Activated CD8-positive, alpha-beta memory T cell treated with anti-CD3 and anti-CD28 coated beads, Interleukin-2, amount 10 ng/mL, durations not matched to agents 7 days and 5 days (primary cell): ENCODE data around the gene MACROD2. TPM values are rescaled to one million over a fixed set of nuclear protein-coding genes. Genes with fewer than 3 reads are reported as not detected.

ENCODE experiments used
- ATAC-seq: fragments of 150-1000 bp; cut with Tn5 transposase; one replicate; pipeline ENCODE4 v1.10.0; 2021; ENCODE audit warnings: moderate library complexity
- CTCF ChIA-PET: fragments of 350-600 bp; sonication (Branson Sonifier 250); formaldehyde crosslinking; loops from one replicate; lab custom pipeline; 2021; ENCODE audit warnings: antibody characterized with exemption; lab: Charles Lee
- DNase-seq: peaks from one replicate; pipeline ENCODE4 v3.0.0-alpha.2; 2020
- H3K27ac Mint-ChIP-seq: one replicate; pipeline ENCODE4 v1.8.0; 2021; ENCODE audit warnings: mild to moderate bottlenecking, mixed read lengths
- H3K27me3 Mint-ChIP-seq: one replicate; pipeline ENCODE4 v1.8.0; 2021; ENCODE audit warnings: mixed read lengths
- H3K36me3 Mint-ChIP-seq: one replicate; pipeline ENCODE4 v1.8.0; 2021; ENCODE audit warnings: mild to moderate bottlenecking, mixed read lengths
- H3K4me1 Mint-ChIP-seq: one replicate; pipeline ENCODE4 v1.8.0; 2021; ENCODE audit warnings: mixed read lengths
- H3K4me3 Mint-ChIP-seq: one replicate; pipeline ENCODE4 v1.8.0; 2021; ENCODE audit warnings: mild to moderate bottlenecking, moderate library complexity, mixed read lengths
- H3K9me3 Mint-ChIP-seq: one replicate; pipeline ENCODE4 v1.8.0; 2022; ENCODE audit warnings: low read depth, mixed read lengths
- total RNA-seq, 2 experiments: library from RNA; stranded (reverse); gene quantifications; one replicate each; pipeline ENCODE4 v1.2.3, GENCODE V29; 2021

MACROD2 gene
- total RNA-seq, 2 experiments from 2014 or later, result not detected

- H3K27ac Mint-ChIP-seq, result no peak overlapping the region
- no peak for DNase-seq
- no peak overlapping the region for H3K4me3 Mint-ChIP-seq
- ATAC-seq, result no peak
- no peaks in the 10 kb centered on the region for H3K27me3 Mint-ChIP-seq
- CTCF ChIA-PET, result no interaction called here
- H3K9me3 Mint-ChIP-seq, result no peaks in the 10 kb centered on the region
- H3K36me3 Mint-ChIP-seq, result no peaks in the 10 kb centered on the region
- H3K4me1 Mint-ChIP-seq, result no peaks in the 10 kb centered on the region
Observed at GRCh38 chr20:15763366-15763765, 1768.0 kb downstream of the MACROD2 start.

DNA sequence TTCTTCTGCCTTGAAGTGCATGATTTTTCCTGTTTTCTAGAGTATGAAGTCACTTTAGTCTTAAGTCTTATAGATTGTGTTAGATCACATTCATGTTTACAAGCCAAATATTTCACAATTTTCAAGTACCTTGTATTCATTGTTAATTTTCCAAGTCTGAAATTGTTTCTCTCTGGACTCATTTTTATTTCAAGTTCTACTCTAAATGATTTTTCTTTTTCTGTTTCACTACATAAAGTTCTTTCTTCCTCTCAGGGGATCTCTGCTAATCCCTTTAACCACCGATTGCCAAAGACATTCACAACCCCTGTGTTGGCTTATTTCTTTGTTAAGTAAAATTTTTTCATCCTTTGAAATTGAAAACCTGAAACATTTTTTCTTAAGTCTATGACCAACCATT lies 1772.3 kb downstream of the MACROD2 start:
- Mint-ChIP-seq H3K9me3 (peaks cover 2% of the 10 kb centered on the region), H3K27me3 (no peaks in the 10 kb centered on the region), H3K36me3 (no peaks in the 10 kb centered on the region), H3K27ac (no peak overlapping the region), H3K4me1 (no peaks in the 10 kb centered on the region), H3K4me3 (no peak overlapping the region)
- no peak for ATAC-seq
- CTCF ChIA-PET, result no interaction called here
- DNase-seq, result no peak

GRCh38 chr20:15767999-15768741 lies 1772.9 kb downstream of the MACROD2 start:
- H3K36me3 Mint-ChIP-seq, result no peaks in the 10 kb centered on the region
- no peak overlapping the region for H3K27ac Mint-ChIP-seq
- ATAC-seq, result no peak
- peaks cover 2% of the 10 kb centered on the region for H3K9me3 Mint-ChIP-seq
- CTCF ChIA-PET, result no interaction called here
- no peak for DNase-seq
- no peaks in the 10 kb centered on the region for H3K27me3 Mint-ChIP-seq
- no peaks in the 10 kb centered on the region for H3K4me1 Mint-ChIP-seq
- H3K4me3 Mint-ChIP-seq, result no peak overlapping the region

GRCh38 chr20:15772826-15773225 lies 1777.5 kb downstream of the MACROD2 start:
- no peaks in the 10 kb centered on the region for H3K27me3 Mint-ChIP-seq
- H3K9me3 Mint-ChIP-seq, result peaks cover 4% of the 10 kb centered on the region
- DNase-seq, result no peak
- no peak for ATAC-seq
- H3K4me3 Mint-ChIP-seq, result no peak overlapping the region
- no peaks in the 10 kb centered on the region for H3K4me1 Mint-ChIP-seq
- no peaks in the 10 kb centered on the region for H3K36me3 Mint-ChIP-seq
- no peak overlapping the region for H3K27ac Mint-ChIP-seq
- CTCF ChIA-PET, result no interaction called here

GRCh38 chr20:15774926-15775325 lies 1779.6 kb downstream of the MACROD2 start:
- Mint-ChIP-seq H3K27me3 (no peaks in the 10 kb centered on the region), H3K4me3 (no peak overlapping the region), H3K36me3 (no peaks in the 10 kb centered on the region), H3K9me3 (peaks cover 9% of the 10 kb centered on the region), H3K27ac (no peak overlapping the region), H3K4me1 (no peaks in the 10 kb centered on the region)
- CTCF ChIA-PET, result no interaction called here
- ATAC-seq, result no peak
- no peak for DNase-seq

DNA sequence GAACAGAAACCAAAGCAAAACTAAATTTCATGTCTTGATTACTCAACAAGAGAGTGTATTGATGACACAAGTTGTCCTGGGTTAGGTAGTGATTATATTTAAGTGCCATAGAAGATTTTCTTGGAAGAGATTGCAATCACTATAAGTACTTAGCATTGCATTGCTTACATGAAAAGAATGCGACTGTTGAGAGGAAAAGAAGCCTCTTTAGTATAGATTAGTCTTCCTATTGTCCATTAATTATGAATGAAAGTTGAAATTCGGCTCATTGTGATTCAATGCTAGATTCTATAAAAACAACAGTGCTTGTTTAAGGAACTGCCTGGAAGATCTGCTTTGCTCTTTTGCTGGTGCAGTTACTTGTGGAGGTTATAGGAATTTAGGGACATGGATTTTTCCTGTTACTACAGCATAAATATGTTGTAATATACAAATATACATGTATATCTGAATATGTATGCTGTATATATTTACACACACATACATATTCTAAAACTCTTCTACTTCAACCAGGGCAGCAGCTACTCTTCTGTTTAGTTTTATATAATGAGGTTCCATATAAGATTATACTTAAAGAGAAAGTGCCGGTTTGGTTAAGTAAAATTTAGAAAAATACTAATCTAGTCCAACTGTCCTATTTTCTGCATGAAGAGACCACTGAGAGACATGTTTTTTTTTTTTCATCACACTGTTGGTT lies 1781.6 kb downstream of the MACROD2 start:
- no peak for ATAC-seq
- Mint-ChIP-seq H3K27ac (no peak overlapping the region), H3K4me3 (no peak overlapping the region), H3K36me3 (no peaks in the 10 kb centered on the region), H3K4me1 (no peaks in the 10 kb centered on the region), H3K27me3 (no peaks in the 10 kb centered on the region), H3K9me3 (peaks cover 9% of the 10 kb centered on the region)
- CTCF ChIA-PET, result no interaction called here
- DNase-seq, result no peak

- H3K4me1 Mint-ChIP-seq, result no peaks in the 10 kb centered on the region
- no peaks in the 10 kb centered on the region for H3K27me3 Mint-ChIP-seq
- CTCF ChIA-PET, result no interaction called here
- H3K4me3 Mint-ChIP-seq, result no peak overlapping the region
- DNase-seq (no peak), ATAC-seq (no peak)
- H3K9me3 Mint-ChIP-seq, result peaks cover 4% of the 10 kb centered on the region
- H3K36me3 Mint-ChIP-seq, result no peaks in the 10 kb centered on the region
- H3K27ac Mint-ChIP-seq, result no peak overlapping the region
Observed at GRCh38 chr20:15784020-15784419, 1788.7 kb downstream of the MACROD2 start.

- Mint-ChIP-seq H3K27ac (no peak overlapping the region), H3K4me1 (no peaks in the 10 kb centered on the region), H3K9me3 (peaks cover 3% of the 10 kb centered on the region), H3K36me3 (no peaks in the 10 kb centered on the region), H3K4me3 (no peak overlapping the region), H3K27me3 (no peaks in the 10 kb centered on the region)
- CTCF ChIA-PET, result no interaction called here
- ATAC-seq (no peak), DNase-seq (no peak)
Observed at GRCh38 chr20:15789079-15789478, 1793.8 kb downstream of the MACROD2 start.

GRCh38 chr20:15792855-15793254 lies 1797.5 kb downstream of the MACROD2 start:
- CTCF ChIA-PET, result no interaction called here
- ATAC-seq (no peak), DNase-seq (no peak)
- Mint-ChIP-seq H3K4me3 (no peak overlapping the region), H3K36me3 (no peaks in the 10 kb centered on the region), H3K27me3 (no peaks in the 10 kb centered on the region), H3K4me1 (no peaks in the 10 kb centered on the region), H3K9me3 (peaks cover 6% of the 10 kb centered on the region), H3K27ac (no peak overlapping the region)

DNA sequence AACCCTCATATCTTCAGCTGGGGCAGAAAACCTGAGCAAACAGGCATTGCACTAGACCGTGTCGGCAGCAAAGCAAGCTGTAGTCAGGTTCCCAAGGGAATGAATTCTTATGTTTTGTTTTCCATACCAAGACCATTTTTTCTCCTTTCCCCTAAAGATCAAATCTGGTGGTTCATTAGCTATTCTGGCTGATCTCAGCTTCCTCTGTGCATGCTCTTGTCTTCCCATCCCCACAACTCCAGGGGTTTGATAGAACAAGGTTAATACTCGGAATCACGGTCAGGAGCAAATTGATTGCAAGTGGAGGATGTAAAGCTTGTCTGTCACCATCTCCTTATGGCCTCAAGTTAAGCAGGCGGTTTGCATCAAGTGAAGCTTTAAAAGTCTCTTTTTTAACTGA lies 1799.1 kb downstream of the MACROD2 start:
- no peak for ATAC-seq
- Mint-ChIP-seq H3K27me3 (no peaks in the 10 kb centered on the region), H3K36me3 (no peaks in the 10 kb centered on the region), H3K4me3 (no peak overlapping the region), H3K4me1 (no peaks in the 10 kb centered on the region), H3K27ac (no peak overlapping the region), H3K9me3 (peaks cover 6% of the 10 kb centered on the region)
- no peak for DNase-seq
- CTCF ChIA-PET, result no interaction called here

GRCh38 chr20:15795305-15796019 lies 1800.1 kb downstream of the MACROD2 start:
- Mint-ChIP-seq H3K4me1 (no peaks in the 10 kb centered on the region), H3K27ac (no peak overlapping the region)
- CTCF ChIA-PET, result no interaction called here

DNA sequence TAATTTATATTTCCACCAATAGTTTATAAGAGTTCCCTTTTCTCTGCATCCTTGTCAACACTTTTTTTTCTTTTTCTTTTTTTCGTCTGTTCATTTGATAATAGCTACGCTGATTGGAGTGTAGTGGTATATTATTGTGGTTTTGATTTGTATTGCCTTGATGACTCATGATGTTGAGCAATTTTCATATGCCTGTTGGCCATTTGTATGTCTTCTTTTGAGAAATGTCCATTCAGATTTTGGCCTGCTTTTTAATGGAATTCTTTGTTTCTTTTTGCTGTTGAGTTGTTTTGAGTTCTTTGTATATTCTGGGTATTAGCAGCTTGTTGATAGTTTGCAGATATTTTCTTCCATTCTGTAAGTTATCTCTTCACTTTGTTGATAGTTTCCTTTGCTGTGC lies 1804.6 kb downstream of the MACROD2 start:
- ATAC-seq (no peak), DNase-seq (no peak)
- no peaks in the 10 kb centered on the region for H3K36me3 Mint-ChIP-seq
- H3K4me1 Mint-ChIP-seq, result no peaks in the 10 kb centered on the region
- H3K4me3 Mint-ChIP-seq, result no peak overlapping the region
- no peaks in the 10 kb centered on the region for H3K27me3 Mint-ChIP-seq
- CTCF ChIA-PET, result no interaction called here
- H3K27ac Mint-ChIP-seq, result no peak overlapping the region
- H3K9me3 Mint-ChIP-seq, result peaks cover 4% of the 10 kb centered on the region

More at GRCh38 chr20:15795305-15796019, 1800.1 kb downstream of the MACROD2 start:
- H3K36me3 Mint-ChIP-seq, result no peaks in the 10 kb centered on the region
- DNase-seq, result no peak
- H3K27me3 Mint-ChIP-seq, result no peaks in the 10 kb centered on the region
- H3K4me3 Mint-ChIP-seq, result no peak overlapping the region
- peaks cover 6% of the 10 kb centered on the region for H3K9me3 Mint-ChIP-seq
- no peak for ATAC-seq

GRCh38 chr20:15802020-15802419 lies 1806.7 kb downstream of the MACROD2 start:
- Mint-ChIP-seq H3K9me3 (peaks cover 2% of the 10 kb centered on the region), H3K36me3 (no peaks in the 10 kb centered on the region), H3K4me3 (no peak overlapping the region), H3K27ac (no peak overlapping the region), H3K27me3 (no peaks in the 10 kb centered on the region), H3K4me1 (no peaks in the 10 kb centered on the region)
- ATAC-seq (no peak), DNase-seq (no peak)
- CTCF ChIA-PET, result no interaction called here

DNA sequence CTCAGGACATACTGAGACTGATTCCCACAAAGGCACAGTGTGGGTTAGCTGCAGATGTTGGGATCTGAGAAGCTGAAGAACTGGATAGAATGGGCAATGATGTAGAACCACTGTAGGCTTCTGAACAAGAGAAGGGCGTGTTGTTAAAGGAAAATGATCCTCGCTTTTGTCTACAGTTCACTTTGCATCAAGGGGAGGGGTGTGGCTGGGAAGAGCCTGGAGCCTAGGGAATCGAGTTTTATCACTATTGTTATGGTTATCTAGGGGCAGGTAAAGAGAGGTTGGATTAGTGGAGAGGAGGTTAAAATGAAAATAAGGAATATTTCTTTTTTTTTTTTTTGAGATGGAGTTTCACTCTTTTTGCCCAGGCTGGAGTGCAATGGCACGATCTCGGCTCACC lies 1809.8 kb downstream of the MACROD2 start:
- no peaks in the 10 kb centered on the region for H3K27me3 Mint-ChIP-seq
- no peaks in the 10 kb centered on the region for H3K36me3 Mint-ChIP-seq
- H3K27ac Mint-ChIP-seq, result no peak overlapping the region
- peaks cover 6% of the 10 kb centered on the region for H3K9me3 Mint-ChIP-seq
- ATAC-seq, result no peak
- CTCF ChIA-PET, result no interaction called here
- H3K4me1 Mint-ChIP-seq, result no peaks in the 10 kb centered on the region
- no peak overlapping the region for H3K4me3 Mint-ChIP-seq
- no peak for DNase-seq
